Measurements from ENCODE around the gene NTPCR.

Gene NTPCR, protein sequence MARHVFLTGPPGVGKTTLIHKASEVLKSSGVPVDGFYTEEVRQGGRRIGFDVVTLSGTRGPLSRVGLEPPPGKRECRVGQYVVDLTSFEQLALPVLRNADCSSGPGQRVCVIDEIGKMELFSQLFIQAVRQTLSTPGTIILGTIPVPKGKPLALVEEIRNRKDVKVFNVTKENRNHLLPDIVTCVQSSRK

GRCh38 chr1:232950197-232951176, at the start of gene NTPCR:
NTPCR (plus strand) TSS chr1:232950611; CDS start chr1:232950711, 100 bp downstream.
- peak within 1 kb of the TSS; percentile 98 for H2AFZ ChIP-seq (ENCODE audit: low read depth)
- peak within 1 kb of the TSS; percentile 86 for H3K4me3 ChIP-seq (IDR thresholded peaks at IDR 0.05; ENCODE audit: insufficient read depth, low read depth, low read length)
- H3K79me2 ChIP-seq (ENCODE audit: insufficient read depth, low read depth), result 0 out of 2 replicates have a peak, but pooled peaks cover 7% of the 10 kb centered on the region
- peak within 1 kb of the TSS; percentile 75; the same call in 1 of the 2 replicates for H3K9ac ChIP-seq
- no peaks in the 10 kb centered on the region for H4K20me1 ChIP-seq (ENCODE audit: insufficient read depth)
- no peaks in the 10 kb centered on the region for H3K36me3 ChIP-seq (ENCODE audit: insufficient read depth)
- peaks cover 21% of the 10 kb centered on the region for H3K4me1 ChIP-seq (ENCODE audit: low read depth, poor library complexity, severe bottlenecking)
- peak within 1 kb of the TSS; percentile 97 for H3K4me2 ChIP-seq
- H3K27me3 ChIP-seq (ENCODE audit: insufficient read depth, low read depth), result no peaks in the 10 kb centered on the region
- no peak for TF ChIP-seq CTCF (conservative IDR thresholded peaks at IDR 0.05; ENCODE audit: low read depth, low read length)
- H3K27ac ChIP-seq, result peak within 1 kb of the TSS; percentile 33; the same call in 1 of the 2 replicates

DNA sequence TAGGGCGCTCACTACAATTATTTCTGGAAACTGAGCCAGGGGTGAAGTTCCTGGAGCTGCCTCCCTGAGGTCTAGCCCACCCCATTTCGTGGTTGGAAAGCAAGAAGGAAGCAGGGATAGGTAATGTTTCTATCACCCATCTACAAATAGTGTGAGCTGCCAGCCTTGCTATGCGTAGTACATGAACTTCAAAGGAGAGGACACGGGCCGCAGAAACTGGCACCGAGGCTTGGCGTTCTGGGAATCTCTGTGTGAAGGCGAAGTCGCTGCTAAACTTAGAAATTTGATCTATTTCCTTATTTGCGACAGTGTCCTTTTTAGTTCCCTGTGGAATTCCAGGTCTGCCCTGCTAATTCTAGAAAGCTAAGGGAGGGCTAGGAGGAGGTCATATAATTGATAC, 49.6 kb upstream of the NTPCR start:
- Histone ChIP-seq H3K27me3 (ENCODE audit: insufficient read depth, low read depth) (no peaks in the 10 kb centered on the region), H3K9ac (no peak overlapping the region), H3K36me3 (ENCODE audit: insufficient read depth) (no peaks in the 10 kb centered on the region), H2AFZ (ENCODE audit: low read depth) (no peak overlapping the region), H3K4me3 (IDR thresholded peaks at IDR 0.05; ENCODE audit: insufficient read depth, low read depth, low read length) (no peak overlapping the region), H4K20me1 (ENCODE audit: insufficient read depth) (no peaks in the 10 kb centered on the region), H3K4me2 (peak overlapping the region; percentile 12; the same call in 1 of the 2 replicates), H3K79me2 (ENCODE audit: insufficient read depth, low read depth) (no peaks in the 10 kb centered on the region), H3K4me1 (ENCODE audit: low read depth, poor library complexity, severe bottlenecking) (peaks cover 12% of the 10 kb centered on the region), H3K27ac (no peak overlapping the region)
- no peak for TF ChIP-seq CTCF (conservative IDR thresholded peaks at IDR 0.05; ENCODE audit: low read depth, low read length)

- TF ChIP-seq CTCF (conservative IDR thresholded peaks at IDR 0.05; ENCODE audit: low read depth, low read length), result no peak
- no peak overlapping the region for H3K4me3 ChIP-seq (IDR thresholded peaks at IDR 0.05; ENCODE audit: insufficient read depth, low read depth, low read length)
- no peak overlapping the region for H2AFZ ChIP-seq (ENCODE audit: low read depth)
- no peaks in the 10 kb centered on the region for H3K27me3 ChIP-seq (ENCODE audit: insufficient read depth, low read depth)
- H3K79me2 ChIP-seq (ENCODE audit: insufficient read depth, low read depth), result no peaks in the 10 kb centered on the region
- H3K4me2 ChIP-seq, result peak overlapping the region; percentile 12; the same call in 1 of the 2 replicates
- H3K36me3 ChIP-seq (ENCODE audit: insufficient read depth), result no peaks in the 10 kb centered on the region
- no peak overlapping the region for H3K27ac ChIP-seq
- H3K4me1 ChIP-seq (ENCODE audit: low read depth, poor library complexity, severe bottlenecking), result peaks cover 12% of the 10 kb centered on the region
- no peak overlapping the region for H3K9ac ChIP-seq
- H4K20me1 ChIP-seq (ENCODE audit: insufficient read depth), result no peaks in the 10 kb centered on the region
These were observed 49.2 kb upstream of the NTPCR start for GRCh38 chr1:232901255-232901654.

- H3K27ac ChIP-seq, result no peak overlapping the region
- H3K4me2 ChIP-seq, result no peak overlapping the region
- H3K4me3 ChIP-seq (IDR thresholded peaks at IDR 0.05; ENCODE audit: insufficient read depth, low read depth, low read length), result no peak overlapping the region
- no peak overlapping the region for H3K9ac ChIP-seq
- no peaks in the 10 kb centered on the region for H3K79me2 ChIP-seq (ENCODE audit: insufficient read depth, low read depth)
- H3K36me3 ChIP-seq (ENCODE audit: insufficient read depth), result no peaks in the 10 kb centered on the region
- H3K4me1 ChIP-seq (ENCODE audit: low read depth, poor library complexity, severe bottlenecking), result peaks cover 12% of the 10 kb centered on the region
- H4K20me1 ChIP-seq (ENCODE audit: insufficient read depth), result no peaks in the 10 kb centered on the region
- H3K27me3 ChIP-seq (ENCODE audit: insufficient read depth, low read depth), result no peaks in the 10 kb centered on the region
- TF ChIP-seq CTCF (conservative IDR thresholded peaks at IDR 0.05; ENCODE audit: low read depth, low read length), result no peak
- no peak overlapping the region for H2AFZ ChIP-seq (ENCODE audit: low read depth)
These were observed 47.5 kb upstream of the NTPCR start for GRCh38 chr1:232902774-232903350.

Measured in KMS-11 (cell line).